AML-193 (cell line): ENCODE results near the gene SEMA3D.
A peak's percentile ranks its signal among the peaks of the same experiment; 100 is the strongest.

Experiments used
- DNase-seq, 2 experiments: peaks; one replicate each; lab custom pipeline; 2025; lab: John Stamatoyannopoulos, UW

The SEMA3D gene

DNA sequence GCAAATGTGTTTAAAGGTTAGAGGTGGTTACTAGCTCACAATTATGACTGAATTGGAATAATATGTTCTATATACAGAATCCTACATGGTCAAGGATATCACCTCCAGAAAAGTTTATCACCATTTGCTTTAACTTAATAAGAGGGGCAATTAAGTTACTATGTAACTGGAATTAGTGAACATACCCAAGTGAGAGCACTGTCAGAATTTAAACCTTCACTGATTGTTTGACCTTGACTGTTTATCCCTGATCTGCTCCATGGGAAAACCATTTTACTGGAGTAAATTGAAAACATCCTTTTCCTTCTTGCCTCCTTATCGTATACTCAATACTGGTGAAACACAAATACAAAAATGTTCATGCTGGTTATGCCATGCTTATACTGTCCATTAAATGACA is 107.4 kb downstream of the SEMA3D start:
- DNase-seq: no peak

GRCh38 chr7:85078181-85078580 is 108.7 kb downstream of the SEMA3D start:
- DNase-seq: no peak

GRCh38 chr7:85075864-85076263 is 111.0 kb downstream of the SEMA3D start:
- no peak for DNase-seq

DNA sequence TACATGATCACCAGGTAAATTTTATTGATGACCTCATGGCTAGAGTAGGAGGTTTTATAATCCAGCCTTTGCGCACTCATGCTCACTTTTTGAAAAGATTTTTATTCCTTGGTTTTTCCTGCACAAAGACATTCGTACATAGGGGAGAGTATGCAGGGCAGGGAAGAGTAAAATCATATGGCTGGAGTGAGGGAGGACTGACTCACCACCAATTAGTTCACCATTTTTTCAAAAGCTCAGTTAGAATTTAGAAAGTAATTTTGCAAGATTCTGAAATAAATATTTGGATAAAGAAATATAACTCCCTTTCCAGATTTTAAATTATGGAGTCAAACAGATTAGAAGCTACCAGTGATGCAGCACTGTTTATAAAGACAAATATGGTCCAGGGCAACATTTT is 111.9 kb downstream of the SEMA3D start:
- DNase-seq: no peak

GRCh38 chr7:85074016-85074415 is 112.8 kb downstream of the SEMA3D start:
- DNase-seq: no peak

DNA sequence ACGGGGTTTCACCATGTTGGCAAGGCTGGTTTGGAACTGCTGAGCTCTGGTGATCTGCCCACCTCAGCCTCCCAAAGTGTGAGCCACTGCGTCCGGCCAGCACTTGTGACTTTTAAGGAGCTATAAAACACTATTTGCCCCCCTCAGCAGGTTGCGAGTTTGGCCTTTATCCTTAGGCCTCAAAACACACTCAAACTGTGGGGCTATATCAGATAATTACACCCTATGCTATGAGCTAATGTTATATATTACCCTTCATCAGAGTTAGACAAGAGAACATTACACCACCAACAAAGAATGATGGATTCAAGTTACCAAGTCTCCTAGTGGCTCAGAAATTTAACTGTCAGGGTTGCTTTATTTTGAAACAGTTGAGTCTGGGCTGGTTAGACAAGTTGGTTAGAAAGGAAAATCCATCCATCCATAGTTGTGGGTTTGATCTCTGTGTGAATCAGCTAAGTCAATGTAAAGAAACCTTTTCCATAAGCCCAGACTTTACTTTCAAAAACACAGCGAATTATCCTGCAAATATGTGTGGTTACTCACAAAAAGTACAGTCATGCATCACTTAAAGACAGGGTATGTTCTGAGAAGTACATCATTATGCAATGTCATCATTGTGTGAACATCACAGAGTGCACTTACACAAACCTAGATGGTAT is 115.8 kb downstream of the SEMA3D start:
- no peak for DNase-seq

DNA sequence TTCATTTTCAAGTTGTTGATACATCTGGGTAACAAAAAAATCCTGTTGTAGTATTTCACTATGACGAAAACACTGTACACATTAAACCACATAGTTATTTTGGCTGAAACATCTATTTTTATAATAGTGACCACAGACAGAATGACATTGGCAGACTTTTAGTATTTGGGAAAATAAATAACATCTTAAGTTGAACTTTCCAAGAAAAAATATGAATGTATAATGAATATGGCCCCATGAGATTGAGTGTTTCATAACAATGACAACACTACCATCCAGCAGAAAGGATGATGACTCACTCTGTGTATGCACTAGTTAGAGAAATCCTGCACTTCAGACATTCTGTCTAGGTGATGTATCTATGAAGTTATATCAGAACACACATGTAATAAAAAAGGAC is 118.1 kb downstream of the SEMA3D start:
- no peak for DNase-seq

GRCh38 chr7:85067371-85067770 is 119.5 kb downstream of the SEMA3D start:
- no peak for DNase-seq

DNA sequence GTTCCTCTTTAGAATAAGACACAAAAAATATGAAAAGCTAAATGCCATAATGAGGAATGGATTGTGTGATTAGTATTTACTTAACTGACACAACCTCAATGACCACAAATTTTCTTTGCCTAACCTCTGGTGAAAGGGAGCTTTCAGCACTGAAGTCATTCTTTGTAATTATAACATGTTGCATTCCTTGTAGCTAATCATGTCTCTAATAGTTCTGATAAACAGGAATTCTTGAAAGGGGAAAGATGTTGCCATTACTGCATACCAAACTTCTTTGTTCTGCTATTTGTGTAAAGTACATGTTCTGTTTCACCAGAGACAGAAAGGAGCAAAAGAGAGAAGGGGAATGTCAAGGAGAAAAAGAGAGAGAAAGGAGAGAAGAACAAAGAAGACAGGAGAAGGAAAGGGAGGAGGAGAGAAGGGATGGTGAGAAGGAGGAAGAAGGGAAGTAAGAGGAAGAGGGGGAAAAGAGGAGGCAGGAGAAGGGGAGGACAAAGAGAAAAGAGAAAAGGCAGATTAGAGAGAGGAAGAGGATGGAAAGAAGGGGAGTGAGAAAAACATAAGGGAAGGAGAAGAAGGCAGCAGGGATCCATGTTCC is 120.9 kb downstream of the SEMA3D start:
- DNase-seq: no peak

DNA sequence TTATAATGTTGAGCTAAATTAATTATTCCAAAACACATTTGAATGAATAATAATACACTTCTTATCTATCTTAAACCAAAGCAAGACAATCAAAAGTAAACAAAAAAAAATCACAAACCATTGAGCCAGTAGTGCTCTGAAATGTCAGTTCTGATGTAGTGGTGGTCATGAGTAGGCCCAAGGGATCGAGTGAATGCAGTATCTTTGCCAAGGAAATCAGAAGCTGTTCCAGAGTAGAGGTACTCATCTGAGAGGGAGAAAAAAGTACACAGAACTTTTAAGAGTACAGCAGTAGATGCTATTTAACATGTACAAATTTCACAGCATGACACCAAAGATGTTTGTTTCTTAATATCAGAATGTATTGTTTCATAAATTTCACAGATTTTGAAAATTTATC is 121.5 kb downstream of the SEMA3D start:
- no peak for DNase-seq

DNA sequence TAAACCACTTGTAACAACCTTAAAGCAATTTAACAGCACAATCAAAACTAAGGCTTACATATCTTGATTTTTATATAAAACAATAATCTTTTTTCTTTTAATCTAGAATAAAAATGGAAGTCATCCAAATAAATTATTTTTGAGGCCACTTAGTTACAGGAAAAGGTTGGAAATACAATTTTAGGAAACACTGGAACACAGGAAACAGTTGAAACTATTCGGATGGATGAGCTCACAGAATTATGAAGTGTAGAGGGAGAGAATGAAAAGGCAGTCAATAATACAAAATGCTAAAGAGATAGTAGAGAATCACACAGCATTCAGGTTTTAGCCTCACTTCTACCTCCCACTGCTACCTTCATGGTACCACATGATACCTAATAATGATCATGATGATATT is 124.2 kb downstream of the SEMA3D start:
- no peak for DNase-seq

GRCh38 chr7:85061456-85061855 is 125.4 kb downstream of the SEMA3D start:
- DNase-seq: no peak

GRCh38 chr7:85060696-85061095 is 126.2 kb downstream of the SEMA3D start:
- no peak for DNase-seq

DNA sequence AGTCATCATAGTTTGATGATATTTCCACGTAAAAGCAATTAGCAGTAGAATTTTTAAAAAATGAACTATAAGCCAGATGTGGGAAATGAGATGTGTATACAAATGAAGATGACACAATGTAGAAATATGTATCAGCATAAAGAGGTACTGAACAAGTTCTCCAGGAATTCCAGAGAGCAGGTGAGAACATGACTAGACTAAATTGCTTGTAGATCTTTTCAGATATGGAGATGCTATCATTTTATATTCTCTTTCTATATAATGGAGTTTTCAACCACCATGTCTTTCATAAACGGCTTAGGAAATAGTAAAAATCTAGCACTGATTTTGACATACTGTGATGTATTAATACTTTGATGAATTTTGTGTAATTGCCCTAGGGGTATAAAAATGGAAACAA is 130.9 kb downstream of the SEMA3D start:
- no peak for DNase-seq

- DNase-seq: no peak
These were observed 131.7 kb downstream of the SEMA3D start for GRCh38 chr7:85055196-85055595.

DNA sequence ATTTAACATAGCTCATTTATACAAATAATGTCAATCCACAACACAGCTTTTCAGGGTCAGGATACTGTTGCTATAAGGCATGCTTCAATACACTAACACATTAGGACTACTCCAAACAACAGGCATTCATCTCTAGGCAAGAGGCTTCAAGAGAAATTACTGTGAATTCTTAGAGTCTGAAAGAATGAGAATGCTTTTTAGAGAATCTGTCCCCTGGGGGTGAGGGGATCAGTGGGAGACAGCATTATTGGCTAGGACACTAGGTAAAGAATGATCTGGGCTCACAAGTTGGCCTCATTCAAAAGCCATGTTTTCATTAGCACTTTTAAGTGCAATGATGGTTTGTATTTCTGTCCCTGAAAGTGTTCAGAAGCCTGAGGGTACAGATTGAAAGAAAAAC is 132.6 kb downstream of the SEMA3D start:
- DNase-seq: no peak

DNA sequence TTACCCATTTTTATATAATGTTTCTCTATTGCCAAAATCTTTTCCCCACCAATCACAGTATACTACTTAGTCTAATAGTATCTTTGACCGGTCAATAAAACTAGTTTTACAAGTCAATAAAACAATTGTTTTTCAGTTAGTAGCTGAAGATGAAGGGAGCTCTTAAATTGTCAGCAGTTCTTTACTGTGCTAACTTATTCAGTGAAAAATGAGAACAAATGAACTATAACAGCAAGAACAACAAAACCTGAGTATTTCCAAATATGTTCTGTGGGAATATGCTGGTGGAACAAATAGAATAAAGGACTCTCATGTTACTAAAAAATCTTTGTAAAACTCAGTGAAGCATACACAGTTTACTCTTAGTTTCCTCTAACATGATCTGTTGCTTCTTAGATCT is 134.0 kb downstream of the SEMA3D start:
- DNase-seq: no peak

- DNase-seq: no peak
These were observed 134.7 kb downstream of the SEMA3D start for GRCh38 chr7:85052056-85052737.

DNA sequence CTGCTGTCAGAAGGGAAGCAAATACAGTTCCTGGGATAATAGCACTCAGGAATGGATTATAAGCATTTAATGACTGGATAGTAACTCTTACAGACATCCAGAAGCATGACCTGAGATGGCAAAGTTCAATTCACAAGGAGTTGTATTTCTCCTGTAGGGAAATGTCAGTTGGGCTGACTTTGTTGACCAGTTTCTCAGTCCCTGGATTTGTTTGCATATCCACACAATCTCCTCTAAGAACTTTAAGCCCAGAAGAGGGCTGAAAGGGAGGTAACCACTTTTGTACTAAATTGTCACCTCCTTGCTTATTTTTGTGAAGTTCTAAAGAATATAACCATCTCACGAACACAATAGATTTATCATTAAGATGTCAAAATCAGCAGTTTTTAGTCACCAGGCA is 140.3 kb downstream of the SEMA3D start:
- no peak for DNase-seq

DNA sequence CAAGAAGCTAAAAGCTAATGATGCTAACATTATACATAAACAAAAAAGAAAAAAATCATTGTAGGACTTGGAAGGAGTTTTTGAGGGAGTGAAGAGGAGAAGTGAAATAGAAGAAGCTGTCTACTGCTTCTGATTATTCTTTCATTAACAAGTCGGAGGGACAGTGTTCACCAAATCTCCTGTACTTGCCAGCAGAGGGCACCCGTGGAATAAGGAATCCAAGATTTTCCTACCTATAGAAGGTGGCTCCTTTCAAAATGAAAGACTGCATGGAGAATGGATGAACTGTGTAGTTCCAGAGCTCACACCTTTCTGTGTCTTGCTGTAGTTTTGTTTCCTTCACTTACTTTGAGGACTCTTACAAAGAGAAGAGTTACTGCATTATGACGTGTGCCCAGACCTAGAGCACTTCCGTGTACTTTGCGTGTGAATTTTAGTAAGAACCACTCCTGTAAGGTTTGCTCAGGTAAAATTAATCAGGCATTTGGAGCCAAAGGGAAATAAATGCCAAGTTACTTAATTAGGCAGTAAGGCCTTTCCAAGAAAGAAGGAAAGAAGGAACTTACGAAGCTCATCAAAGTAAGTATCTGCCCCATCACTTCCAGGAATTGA is 145.1 kb downstream of the SEMA3D start:
- peak; percentile 30 to 58 for DNase-seq

DNA sequence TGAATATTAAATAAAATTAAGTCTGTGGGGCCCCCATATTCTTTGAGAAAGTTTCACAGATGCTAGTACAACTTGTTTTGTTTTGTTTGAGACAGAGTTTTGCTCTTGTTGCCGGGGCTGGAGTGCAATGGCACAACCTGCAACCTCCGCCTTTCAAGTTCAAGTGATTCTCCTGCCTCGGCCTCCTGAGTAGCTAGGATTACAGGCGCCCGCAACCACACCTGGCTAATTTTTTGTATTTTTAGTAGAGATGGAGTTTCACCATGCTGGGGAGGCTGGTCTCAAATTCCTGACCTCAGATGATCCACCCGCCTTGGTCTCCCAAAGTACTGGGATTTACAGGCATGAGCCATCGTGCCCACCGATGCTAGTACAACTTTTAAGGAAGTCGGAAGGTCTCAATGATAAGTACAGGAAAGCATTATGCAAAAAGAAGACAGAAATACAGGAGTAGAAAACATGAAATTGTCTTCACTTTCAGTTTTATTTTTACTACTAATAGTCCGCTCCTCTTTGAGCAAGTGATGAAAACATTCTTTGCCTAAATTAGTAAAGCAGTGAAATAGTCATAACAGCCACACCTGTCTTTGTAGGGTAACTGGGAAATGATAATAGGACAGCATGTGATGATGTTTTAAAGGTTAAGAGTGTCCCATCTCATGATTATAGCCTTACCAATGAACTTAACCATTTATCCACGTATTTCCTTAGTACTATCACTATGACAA is 147.5 kb downstream of the SEMA3D start:
- DNase-seq: no peak

DNA sequence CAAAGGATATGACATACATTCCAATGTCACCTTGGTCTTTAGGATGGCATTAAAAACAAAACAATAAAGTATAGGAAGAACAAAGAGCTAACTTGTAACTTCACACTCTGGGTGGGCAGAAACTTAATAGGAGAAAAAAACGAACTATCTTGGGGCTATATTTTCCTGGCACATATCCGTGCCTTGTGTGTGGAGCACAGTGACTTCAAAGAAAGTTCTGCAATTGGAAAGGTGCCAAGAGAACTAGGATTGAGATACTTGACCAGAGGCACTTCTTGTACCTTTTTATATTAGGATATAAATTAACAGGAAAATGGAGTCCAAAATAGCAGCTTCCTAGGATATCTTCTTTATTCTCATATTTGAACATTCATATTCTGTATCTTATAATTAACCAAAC is 148.4 kb downstream of the SEMA3D start:
- DNase-seq: no peak

DNA sequence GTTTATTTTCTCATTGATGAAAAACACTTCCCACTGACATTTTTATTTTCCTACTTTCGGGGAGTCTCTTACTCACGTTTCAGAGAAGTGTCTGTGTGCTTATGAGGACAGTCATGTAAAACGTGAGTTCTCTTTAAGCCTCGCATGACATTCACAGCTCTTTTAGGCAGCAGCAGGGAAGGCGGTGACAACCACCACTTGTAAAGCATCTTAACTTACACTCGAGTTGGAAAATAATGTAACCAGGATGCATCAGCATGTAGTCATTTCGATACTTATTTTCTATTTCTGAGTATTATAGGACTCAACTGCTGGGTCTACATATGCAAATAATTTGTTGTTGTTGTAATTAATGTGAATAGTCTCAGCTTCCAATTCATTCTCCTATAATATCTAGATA is 153.6 kb downstream of the SEMA3D start:
- DNase-seq: no peak
